ENCODE results near the gene MAB21L2. TPM values are rescaled to one million over a fixed set of nuclear protein-coding genes. Genes with fewer than 3 reads are reported as not detected.
"Not testable (repeated sequence)": the region's sequence is repeated elsewhere in the genome, so short reads cannot be mapped to it uniquely, and the experiment has no call there.

The MAB21L2 gene
- total and polyA plus RNA-seq, 3 experiments from 2014 or later: not detected

- no peak overlapping the region for H3K4me3 ChIP-seq (ENCODE audit: low read length)
- H3K9me3 ChIP-seq (ENCODE audit: low read length): no peaks in the 10 kb centered on the region
- ChIA-PET CTCF (no interaction called here), POLR2A (no interaction called here)
- H3K36me3 ChIP-seq (ENCODE audit: insufficient read depth, low read length): no peaks in the 10 kb centered on the region
- DNase-seq: no peak
- no peaks in the 10 kb centered on the region for H3K27me3 ChIP-seq (ENCODE audit: insufficient read depth, low read length, poor library complexity, severe bottlenecking)
- H3K36me3 Mint-ChIP-seq: no peaks in the 10 kb centered on the region
- H3K27me3 Mint-ChIP-seq: no peaks in the 10 kb centered on the region
- peaks cover 0 to 2% (median 0%) of the 10 kb centered on the region in 3 donors for H3K4me1 Mint-ChIP-seq
- H3K27ac Mint-ChIP-seq: no peak overlapping the region
- H3K9me3 Mint-ChIP-seq: no peaks in the 10 kb centered on the region
- H3K27ac ChIP-seq (ENCODE audit: low read depth, low read length): no peak overlapping the region
- no peak overlapping the region for H3K4me3 Mint-ChIP-seq
- H3K4me1 ChIP-seq (ENCODE audit: insufficient read depth, low read length): no peaks in the 10 kb centered on the region
Observed at GRCh38 chr4:150546286-150546685, 35.7 kb upstream of the MAB21L2 start.

GRCh38 chr4:150547154-150547838 lies 34.7 kb upstream of the MAB21L2 start:
- POLR2A ChIA-PET: no interaction called here
- H3K36me3 ChIP-seq (ENCODE audit: insufficient read depth, low read length): no peaks in the 10 kb centered on the region
- no peaks in the 10 kb centered on the region for H3K4me1 ChIP-seq (ENCODE audit: insufficient read depth, low read length)
- no peak for DNase-seq
- H3K27me3 Mint-ChIP-seq: no peaks in the 10 kb centered on the region
- H3K27ac Mint-ChIP-seq: no peak overlapping the region
- H3K27ac ChIP-seq (ENCODE audit: low read depth, low read length): no peak overlapping the region
- H3K4me1 Mint-ChIP-seq: peaks cover 0 to 6% (median 5%) of the 10 kb centered on the region in 3 donors
- no peak overlapping the region for H3K4me3 Mint-ChIP-seq
- H3K27me3 ChIP-seq (ENCODE audit: insufficient read depth, low read length, poor library complexity, severe bottlenecking): no peaks in the 10 kb centered on the region
- no peaks in the 10 kb centered on the region for H3K9me3 ChIP-seq (ENCODE audit: low read length)
- CTCF ChIA-PET: no interaction called here
- peaks cover 4 to 8% (median 6%) of the 10 kb centered on the region in 3 donors for H3K36me3 Mint-ChIP-seq
- no peak overlapping the region for H3K4me3 ChIP-seq (ENCODE audit: low read length)
- no peaks in the 10 kb centered on the region for H3K9me3 Mint-ChIP-seq

GRCh38 chr4:150557811-150558210 lies 24.1 kb upstream of the MAB21L2 start:
- H3K4me1 ChIP-seq (ENCODE audit: insufficient read depth, low read length); H3K4me1 Mint-ChIP-seq; H3K27ac Mint-ChIP-seq; H3K27me3 ChIP-seq (ENCODE audit: insufficient read depth, low read length, poor library complexity, severe bottlenecking); DNase-seq; POLR2A ChIA-PET; H3K4me3 Mint-ChIP-seq; CTCF ChIA-PET; H3K4me3 ChIP-seq (ENCODE audit: low read length); H3K27ac ChIP-seq (ENCODE audit: low read depth, low read length); H3K36me3 ChIP-seq (ENCODE audit: insufficient read depth, low read length); H3K9me3 ChIP-seq (ENCODE audit: low read length); H3K27me3 Mint-ChIP-seq: not testable (repeated sequence)
- peaks cover 7 to 26% (median 20%) of the 10 kb centered on the region in 3 donors for H3K36me3 Mint-ChIP-seq
- H3K9me3 Mint-ChIP-seq: peaks cover 2 to 12% (median 5%) of the 10 kb centered on the region in 5 donors

- peaks cover 0 to 1% of the 10 kb centered on the region in 2 donors for H3K27me3 Mint-ChIP-seq
- Histone ChIP-seq H3K4me1 (ENCODE audit: insufficient read depth, low read length) (no peaks in the 10 kb centered on the region), H3K9me3 (ENCODE audit: low read length) (no peaks in the 10 kb centered on the region), H3K36me3 (ENCODE audit: insufficient read depth, low read length) (no peaks in the 10 kb centered on the region), H3K4me3 (ENCODE audit: low read length) (no peak overlapping the region), H3K27ac (ENCODE audit: low read depth, low read length) (no peak overlapping the region), H3K27me3 (ENCODE audit: insufficient read depth, low read length, poor library complexity, severe bottlenecking) (no peaks in the 10 kb centered on the region)
- H3K27ac Mint-ChIP-seq: no peak overlapping the region
- DNase-seq: no peak
- CTCF ChIA-PET: no interaction called here
- H3K4me3 Mint-ChIP-seq: no peak overlapping the region
- peaks cover 0 to 3% (median 1%) of the 10 kb centered on the region in 3 donors for H3K4me1 Mint-ChIP-seq
- peaks cover 0 to 3% (median 2%) of the 10 kb centered on the region in 5 donors for H3K9me3 Mint-ChIP-seq
- POLR2A ChIA-PET: no interaction called here
- peaks cover 8 to 28% (median 25%) of the 10 kb centered on the region in 3 donors for H3K36me3 Mint-ChIP-seq
Observed at GRCh38 chr4:150561143-150561737, 20.7 kb upstream of the MAB21L2 start.

GRCh38 chr4:150562250-150562649 lies 19.7 kb upstream of the MAB21L2 start:
- Histone ChIP-seq H3K9me3 (ENCODE audit: low read length) (no peaks in the 10 kb centered on the region), H3K4me3 (ENCODE audit: low read length) (no peak overlapping the region), H3K27me3 (ENCODE audit: insufficient read depth, low read length, poor library complexity, severe bottlenecking) (no peaks in the 10 kb centered on the region), H3K4me1 (ENCODE audit: insufficient read depth, low read length) (no peaks in the 10 kb centered on the region), H3K27ac (ENCODE audit: low read depth, low read length) (no peak overlapping the region), H3K36me3 (ENCODE audit: insufficient read depth, low read length) (no peaks in the 10 kb centered on the region)
- Mint-ChIP-seq H3K9me3 (peaks cover 0 to 3% (median 2%) of the 10 kb centered on the region in 5 donors), H3K4me1 (peaks cover 0 to 3% (median 1%) of the 10 kb centered on the region in 3 donors), H3K4me3 (no peak overlapping the region), H3K36me3 (peaks cover 8 to 30% (median 25%) of the 10 kb centered on the region in 3 donors), H3K27ac (no peak overlapping the region), H3K27me3 (peaks cover 0 to 1% of the 10 kb centered on the region in 2 donors)
- ChIA-PET POLR2A (no interaction called here), CTCF (no interaction called here)
- DNase-seq: no peak

- Histone ChIP-seq H3K9me3 (ENCODE audit: low read length) (no peaks in the 10 kb centered on the region), H3K36me3 (ENCODE audit: insufficient read depth, low read length) (no peaks in the 10 kb centered on the region), H3K27me3 (ENCODE audit: insufficient read depth, low read length, poor library complexity, severe bottlenecking) (no peaks in the 10 kb centered on the region), H3K4me1 (ENCODE audit: insufficient read depth, low read length) (no peaks in the 10 kb centered on the region), H3K27ac (ENCODE audit: low read depth, low read length) (no peak overlapping the region), H3K4me3 (ENCODE audit: low read length) (no peak overlapping the region)
- ChIA-PET CTCF (no interaction called here), POLR2A (no interaction called here)
- DNase-seq: no peak
- H3K4me3 Mint-ChIP-seq: no peak overlapping the region
- H3K27me3 Mint-ChIP-seq: peaks cover 0 to 1% of the 10 kb centered on the region in 2 donors
- H3K4me1 Mint-ChIP-seq: peaks cover 0 to 3% (median 1%) of the 10 kb centered on the region in 3 donors
- H3K36me3 Mint-ChIP-seq: peaks cover 8 to 31% (median 28%) of the 10 kb centered on the region in 3 donors
- H3K27ac Mint-ChIP-seq: no peak overlapping the region
- peaks cover 0 to 3% (median 2%) of the 10 kb centered on the region in 5 donors for H3K9me3 Mint-ChIP-seq
Observed at GRCh38 chr4:150562751-150563150, 19.2 kb upstream of the MAB21L2 start.

GRCh38 chr4:150564967-150565366 lies 17.0 kb upstream of the MAB21L2 start:
- H3K4me1 Mint-ChIP-seq; POLR2A ChIA-PET; H3K4me1 ChIP-seq (ENCODE audit: insufficient read depth, low read length); H3K27ac ChIP-seq (ENCODE audit: low read depth, low read length); H3K4me3 ChIP-seq (ENCODE audit: low read length); H3K27me3 Mint-ChIP-seq; H3K27me3 ChIP-seq (ENCODE audit: insufficient read depth, low read length, poor library complexity, severe bottlenecking); H3K9me3 ChIP-seq (ENCODE audit: low read length); H3K9me3 Mint-ChIP-seq; CTCF ChIA-PET; DNase-seq; H3K36me3 ChIP-seq (ENCODE audit: insufficient read depth, low read length): not testable (repeated sequence)
- H3K4me3 Mint-ChIP-seq: peak overlapping the region in 1 of 7 donors; percentile 53
- H3K27ac Mint-ChIP-seq: peak overlapping the region in 1 of 8 donors; percentile 20
- H3K36me3 Mint-ChIP-seq: peaks cover 10 to 42% (median 25%) of the 10 kb centered on the region in 3 donors

- H3K4me3 Mint-ChIP-seq: no peak overlapping the region
- Histone ChIP-seq H3K27me3 (ENCODE audit: insufficient read depth, low read length, poor library complexity, severe bottlenecking) (no peaks in the 10 kb centered on the region), H3K36me3 (ENCODE audit: insufficient read depth, low read length) (no peaks in the 10 kb centered on the region), H3K9me3 (ENCODE audit: low read length) (no peaks in the 10 kb centered on the region), H3K4me3 (ENCODE audit: low read length) (no peak overlapping the region), H3K4me1 (ENCODE audit: insufficient read depth, low read length) (no peaks in the 10 kb centered on the region), H3K27ac (ENCODE audit: low read depth, low read length) (no peak overlapping the region)
- no peak for DNase-seq
- no peak overlapping the region for H3K27ac Mint-ChIP-seq
- peaks cover 0 to 3% (median 2%) of the 10 kb centered on the region in 5 donors for H3K9me3 Mint-ChIP-seq
- peaks cover 0 to 3% (median 1%) of the 10 kb centered on the region in 3 donors for H3K4me1 Mint-ChIP-seq
- peaks cover 0 to 1% of the 10 kb centered on the region in 2 donors for H3K27me3 Mint-ChIP-seq
- ChIA-PET CTCF (no interaction called here), POLR2A (no interaction called here)
- peaks cover 10 to 45% (median 22%) of the 10 kb centered on the region in 3 donors for H3K36me3 Mint-ChIP-seq
Observed at GRCh38 chr4:150567070-150567469, 14.9 kb upstream of the MAB21L2 start.
